Osteoblast (primary cell): ENCODE measurements around the gene PNMA3. TPM values are rescaled to one million over a fixed set of nuclear protein-coding genes. Genes with fewer than 3 reads are reported as not detected.
"Not testable (repeated sequence)": the region's sequence is repeated elsewhere in the genome, so short reads cannot be mapped to it uniquely, and the experiment has no call there.

Experiments used
- DNase-seq: peaks from one replicate; pipeline ENCODE4 v3.0.0; 2011; ENCODE audit warnings: low spot score, mixed read lengths; ENCODE audit not compliant: insufficient read length; ENCODE audit errors: missing footprints
- H2AFZ ChIP-seq: 2 replicates; pipeline ENCODE4 v1.6.0; 2011; ENCODE audit warnings: mild to moderate bottlenecking, low read length
- H3K27ac ChIP-seq: 2 replicates; pipeline ENCODE4 v1.5.1; 2011; ENCODE audit warnings: mild to moderate bottlenecking, low read depth, low read length, moderate library complexity
- H3K27me3 ChIP-seq: 2 replicates; pipeline ENCODE4 v1.6.0; 2012; ENCODE audit warnings: mild to moderate bottlenecking, control low read depth, inconsistent platforms, low read length, moderate library complexity; ENCODE audit not compliant: insufficient read depth
- H3K36me3 ChIP-seq: 2 replicates; pipeline ENCODE4 v1.5.1; 2011; ENCODE audit warnings: mild to moderate bottlenecking, low read length, control low read depth, moderate library complexity; ENCODE audit not compliant: insufficient read depth
- H3K4me1 ChIP-seq: 2 replicates; pipeline ENCODE4 v1.5.1; 2011; ENCODE audit warnings: mild to moderate bottlenecking, low read length, control low read depth, moderate library complexity; ENCODE audit not compliant: insufficient read depth
- H3K4me2 ChIP-seq: 2 replicates; pipeline ENCODE4 v1.6.0; 2011; ENCODE audit warnings: mild to moderate bottlenecking, low read length; ENCODE audit not compliant: insufficient read depth
- H3K4me3 ChIP-seq: fragments of 200-600 bp; sonication (generic); 3 replicates; pipeline ENCODE4 v1.5.1; 2012; ENCODE audit warnings: mild to moderate bottlenecking, low read length, inconsistent platforms; ENCODE audit not compliant: insufficient read depth
- H3K79me2 ChIP-seq: 2 replicates; pipeline ENCODE4 v1.6.0; 2012; ENCODE audit warnings: mild to moderate bottlenecking, low read length, control low read depth, inconsistent platforms; ENCODE audit not compliant: insufficient read depth
- H3K9me3 ChIP-seq: 2 replicates; pipeline ENCODE4 v1.5.1; 2011; ENCODE audit warnings: low read depth, low read length, control low read depth
- H4K20me1 ChIP-seq: 2 replicates; pipeline ENCODE4 v1.6.0; 2012; ENCODE audit warnings: mild to moderate bottlenecking, low read length, control low read depth; ENCODE audit not compliant: insufficient read depth
- total RNA-seq: library from RNA; depleted of rRNA; stranded (reverse); fragments of >200 nt; gene quantifications from 2 replicates; pipeline ENCODE4 v1.2.3, GENCODE V29; 2012
- TF ChIP-seq, protein P1 (sequence below): IDR thresholded peaks from 2 replicates; pipeline ENCODE4 v1.5.1; 2011; ENCODE audit warnings: mild to moderate bottlenecking, low read depth, low read length, moderate library complexity; ENCODE audit errors: extremely low read depth

The PNMA3 gene
- total RNA-seq, 1 donor: not detected

DNA sequence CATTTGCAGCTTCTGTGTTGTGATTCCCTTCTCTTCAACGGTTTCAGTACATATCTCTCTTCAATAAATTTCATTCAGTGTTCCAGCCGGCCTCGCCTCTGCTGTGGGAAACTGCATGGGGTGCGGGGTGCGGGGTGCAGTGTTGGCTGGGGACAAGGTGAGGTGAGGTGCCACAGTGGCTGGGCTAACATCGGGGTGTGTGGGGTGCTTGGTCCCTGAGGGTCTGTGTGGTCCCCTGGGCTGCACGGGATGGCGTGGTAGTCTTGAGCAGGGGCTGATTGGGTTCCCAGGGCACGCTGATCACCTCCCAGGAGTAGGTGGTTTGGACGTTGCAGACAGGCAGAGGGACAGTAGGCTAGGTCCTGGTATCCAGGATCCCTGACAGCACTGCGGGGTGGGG lies 18.7 kb downstream of the PNMA3 start:
- Histone ChIP-seq H3K27me3 (no peaks in the 10 kb centered on the region), H3K27ac (no peak overlapping the region), H2AFZ (no peak overlapping the region), H4K20me1 (no peaks in the 10 kb centered on the region), H3K36me3 (no peaks in the 10 kb centered on the region), H3K4me2 (no peak overlapping the region), H3K79me2 (no peaks in the 10 kb centered on the region), H3K4me1 (no peaks in the 10 kb centered on the region), H3K9me3 (no peaks in the 10 kb centered on the region), H3K4me3 (no peak overlapping the region)
- no peak for DNase-seq
- TF ChIP-seq, protein P1, sequence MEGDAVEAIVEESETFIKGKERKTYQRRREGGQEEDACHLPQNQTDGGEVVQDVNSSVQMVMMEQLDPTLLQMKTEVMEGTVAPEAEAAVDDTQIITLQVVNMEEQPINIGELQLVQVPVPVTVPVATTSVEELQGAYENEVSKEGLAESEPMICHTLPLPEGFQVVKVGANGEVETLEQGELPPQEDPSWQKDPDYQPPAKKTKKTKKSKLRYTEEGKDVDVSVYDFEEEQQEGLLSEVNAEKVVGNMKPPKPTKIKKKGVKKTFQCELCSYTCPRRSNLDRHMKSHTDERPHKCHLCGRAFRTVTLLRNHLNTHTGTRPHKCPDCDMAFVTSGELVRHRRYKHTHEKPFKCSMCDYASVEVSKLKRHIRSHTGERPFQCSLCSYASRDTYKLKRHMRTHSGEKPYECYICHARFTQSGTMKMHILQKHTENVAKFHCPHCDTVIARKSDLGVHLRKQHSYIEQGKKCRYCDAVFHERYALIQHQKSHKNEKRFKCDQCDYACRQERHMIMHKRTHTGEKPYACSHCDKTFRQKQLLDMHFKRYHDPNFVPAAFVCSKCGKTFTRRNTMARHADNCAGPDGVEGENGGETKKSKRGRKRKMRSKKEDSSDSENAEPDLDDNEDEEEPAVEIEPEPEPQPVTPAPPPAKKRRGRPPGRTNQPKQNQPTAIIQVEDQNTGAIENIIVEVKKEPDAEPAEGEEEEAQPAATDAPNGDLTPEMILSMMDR: no peak

DNA sequence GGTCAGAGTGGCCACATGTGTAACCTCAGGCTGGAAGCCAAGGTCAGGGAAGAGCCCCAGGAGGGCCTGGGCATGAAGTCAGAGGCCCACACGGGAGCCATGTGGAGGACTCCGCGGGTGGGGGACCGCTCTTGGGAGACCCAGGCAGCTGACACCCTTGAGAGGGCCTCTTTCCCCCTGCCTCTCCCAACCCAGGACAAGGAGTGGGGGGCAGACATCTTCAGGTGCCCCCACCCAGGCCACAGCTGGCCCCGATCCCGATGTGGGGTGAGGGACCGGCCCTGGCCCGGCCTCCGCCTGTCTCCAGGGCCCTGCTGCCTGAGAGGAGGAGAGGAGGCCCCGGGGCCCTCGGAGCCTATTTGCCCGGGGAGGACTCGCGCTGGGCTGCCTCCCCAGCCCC lies 19.1 kb downstream of the PNMA3 start:
- no peaks in the 10 kb centered on the region for H3K79me2 ChIP-seq
- H3K9me3 ChIP-seq: no peaks in the 10 kb centered on the region
- no peaks in the 10 kb centered on the region for H3K4me1 ChIP-seq
- TF ChIP-seq, protein P1: no peak
- no peak overlapping the region for H3K4me2 ChIP-seq
- H4K20me1 ChIP-seq: no peaks in the 10 kb centered on the region
- H3K4me3 ChIP-seq: no peak overlapping the region
- DNase-seq: no peak
- H3K27me3 ChIP-seq: no peaks in the 10 kb centered on the region
- no peaks in the 10 kb centered on the region for H3K36me3 ChIP-seq
- H2AFZ ChIP-seq: no peak overlapping the region
- no peak overlapping the region for H3K27ac ChIP-seq

DNA sequence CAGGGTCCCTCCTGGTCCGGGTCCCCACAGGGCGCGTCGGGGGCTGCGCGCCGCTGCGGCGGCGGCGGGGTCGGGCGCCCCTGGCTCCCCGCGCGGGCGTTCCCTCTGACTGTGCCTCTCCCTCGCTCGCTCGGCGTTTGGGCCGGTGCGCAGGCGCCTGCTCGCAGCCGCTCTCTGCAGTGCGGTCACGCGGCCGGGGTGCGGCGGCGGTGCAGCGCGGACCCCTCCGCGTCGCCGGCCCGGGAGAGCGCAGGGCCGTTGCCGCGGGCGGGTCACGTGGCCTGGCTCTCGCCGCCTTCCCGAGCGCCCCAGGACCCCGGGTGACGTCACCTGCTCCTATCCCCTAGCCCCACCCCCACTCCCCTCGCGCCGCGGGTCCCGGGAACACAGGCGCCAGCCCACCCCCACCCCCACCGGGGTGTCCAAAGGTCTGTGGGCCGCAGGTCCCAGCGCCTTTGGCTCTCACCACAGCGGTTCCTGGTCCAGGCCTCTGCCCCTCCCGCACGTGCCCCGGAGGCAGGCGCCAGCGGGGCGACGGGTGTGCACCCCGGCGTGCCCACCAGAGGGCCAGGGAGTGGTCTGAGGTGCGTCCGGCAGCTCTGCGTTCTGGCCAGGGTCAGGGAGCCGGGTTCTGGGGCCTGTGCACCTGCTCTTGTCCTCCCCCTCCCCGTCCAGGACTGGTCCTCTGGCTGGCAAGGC lies 21.3 kb downstream of the PNMA3 start:
- H3K9me3 ChIP-seq, H2AFZ ChIP-seq, H3K4me1 ChIP-seq, H3K4me3 ChIP-seq, H3K36me3 ChIP-seq, DNase-seq, H3K79me2 ChIP-seq, H3K4me2 ChIP-seq, H4K20me1 ChIP-seq, H3K27ac ChIP-seq, H3K27me3 ChIP-seq: not testable (repeated sequence)

DNA sequence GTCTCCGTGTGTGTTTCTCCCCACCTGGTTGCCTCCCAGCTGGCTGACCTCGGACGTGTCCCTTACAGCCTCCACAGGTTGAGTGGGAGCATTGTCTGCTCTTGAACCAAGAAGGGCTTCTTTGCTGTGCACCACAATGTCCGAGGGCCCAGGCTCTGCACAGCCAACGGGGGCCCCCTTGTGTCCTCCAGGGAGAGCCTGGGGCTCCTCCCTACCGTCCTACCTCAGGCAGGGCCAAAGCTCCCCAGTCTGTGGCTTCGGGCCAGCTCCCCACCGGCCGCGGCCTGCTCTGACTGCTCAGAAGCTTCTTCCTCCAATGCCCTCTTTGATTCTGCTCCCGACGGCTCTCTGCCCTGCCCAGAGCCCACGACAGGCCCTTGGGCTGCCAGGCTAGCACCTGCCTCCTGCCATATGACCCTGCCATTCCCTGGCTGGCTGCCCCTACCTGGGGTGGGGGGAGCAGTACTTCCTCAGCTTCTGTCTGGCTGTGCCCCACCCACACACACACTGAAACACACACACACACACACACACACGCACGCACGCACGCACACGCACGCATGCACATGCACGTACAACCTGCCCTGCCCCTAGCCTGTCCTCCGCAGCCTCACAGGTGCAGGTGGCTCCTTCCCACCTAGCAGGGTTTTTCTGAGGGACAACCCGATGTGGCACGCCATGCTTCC lies 27.1 kb downstream of the PNMA3 start:
- not testable (repeated sequence) for H4K20me1 ChIP-seq, H3K79me2 ChIP-seq, H2AFZ ChIP-seq, H3K4me1 ChIP-seq, H3K36me3 ChIP-seq, H3K27me3 ChIP-seq, DNase-seq, H3K4me2 ChIP-seq, H3K4me3 ChIP-seq, H3K9me3 ChIP-seq, H3K27ac ChIP-seq

DNA sequence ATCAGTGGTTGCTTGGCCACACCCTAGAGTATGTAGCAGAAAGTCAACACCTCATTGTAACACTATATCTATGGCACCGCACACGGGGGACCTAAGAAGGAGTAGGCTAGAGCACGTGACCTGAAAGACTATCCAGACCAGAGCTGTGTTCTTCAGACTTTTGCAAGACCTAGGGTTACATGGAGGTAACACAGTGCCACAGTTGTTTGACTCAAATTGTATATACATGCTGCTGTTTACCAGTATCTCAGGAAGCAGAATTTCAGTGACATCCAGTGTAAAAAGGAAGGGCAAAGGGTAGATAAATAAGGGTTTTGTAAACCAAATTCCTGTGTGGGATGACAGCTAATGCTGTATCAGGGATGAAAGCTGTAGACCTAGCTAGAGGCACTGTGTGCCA lies 46.1 kb downstream of the PNMA3 start:
- Histone ChIP-seq H2AFZ (no peak overlapping the region), H3K9me3 (no peaks in the 10 kb centered on the region), H3K36me3 (no peaks in the 10 kb centered on the region), H3K4me1 (no peaks in the 10 kb centered on the region), H4K20me1 (no peaks in the 10 kb centered on the region), H3K27ac (no peak overlapping the region), H3K4me3 (no peak overlapping the region), H3K27me3 (peaks cover 3% of the 10 kb centered on the region), H3K4me2 (no peak overlapping the region), H3K79me2 (no peaks in the 10 kb centered on the region)
- TF ChIP-seq, protein P1: no peak
- no peak for DNase-seq

DNA sequence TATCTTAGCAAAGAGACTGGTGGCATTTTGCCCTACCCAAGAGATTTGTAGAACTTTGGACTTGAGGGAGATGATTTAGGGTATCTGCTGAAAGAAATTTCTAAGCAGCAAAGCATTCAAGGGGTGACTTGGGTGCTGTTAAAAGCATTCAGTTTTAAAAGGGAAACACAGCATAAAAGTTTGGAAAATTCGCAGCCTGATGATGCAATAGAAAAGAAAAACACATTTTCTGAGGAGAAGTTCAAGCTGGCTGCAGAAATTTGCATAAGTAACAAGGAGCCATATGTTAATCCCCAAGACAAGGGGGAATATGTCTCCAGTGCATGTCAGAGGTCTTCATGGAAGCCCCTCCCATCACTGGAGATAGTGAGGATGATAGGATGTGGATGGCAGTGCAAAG lies 48.7 kb downstream of the PNMA3 start:
- not testable (repeated sequence) for H3K27me3 ChIP-seq, DNase-seq, H3K4me2 ChIP-seq

More for the DNA sequence above, 48.7 kb downstream of the PNMA3 start:
- H3K4me1 ChIP-seq, H3K4me3 ChIP-seq, H3K36me3 ChIP-seq, H3K27ac ChIP-seq, H4K20me1 ChIP-seq, H2AFZ ChIP-seq, H3K79me2 ChIP-seq, H3K9me3 ChIP-seq: not testable (repeated sequence)
